AG10803 (cell line): Measurements from ENCODE around the gene HERC3.

Source experiments
- DNase-seq: peaks from one replicate; pipeline ENCODE4 v3.0.0; 2010; ENCODE audit warnings: low read depth
- H3K4me3 ChIP-seq: 2 replicates; pipeline ENCODE4 v1.5.1; 2011; ENCODE audit warnings: mild to moderate bottlenecking, low read length, control low read depth
- TF ChIP-seq, protein P1 (sequence below): conservative IDR thresholded peaks from 2 replicates; pipeline ENCODE4 v1.5.1; 2011; ENCODE audit warnings: mild to moderate bottlenecking, low read length, control low read depth, inconsistent platforms

HERC3 gene

DNA sequence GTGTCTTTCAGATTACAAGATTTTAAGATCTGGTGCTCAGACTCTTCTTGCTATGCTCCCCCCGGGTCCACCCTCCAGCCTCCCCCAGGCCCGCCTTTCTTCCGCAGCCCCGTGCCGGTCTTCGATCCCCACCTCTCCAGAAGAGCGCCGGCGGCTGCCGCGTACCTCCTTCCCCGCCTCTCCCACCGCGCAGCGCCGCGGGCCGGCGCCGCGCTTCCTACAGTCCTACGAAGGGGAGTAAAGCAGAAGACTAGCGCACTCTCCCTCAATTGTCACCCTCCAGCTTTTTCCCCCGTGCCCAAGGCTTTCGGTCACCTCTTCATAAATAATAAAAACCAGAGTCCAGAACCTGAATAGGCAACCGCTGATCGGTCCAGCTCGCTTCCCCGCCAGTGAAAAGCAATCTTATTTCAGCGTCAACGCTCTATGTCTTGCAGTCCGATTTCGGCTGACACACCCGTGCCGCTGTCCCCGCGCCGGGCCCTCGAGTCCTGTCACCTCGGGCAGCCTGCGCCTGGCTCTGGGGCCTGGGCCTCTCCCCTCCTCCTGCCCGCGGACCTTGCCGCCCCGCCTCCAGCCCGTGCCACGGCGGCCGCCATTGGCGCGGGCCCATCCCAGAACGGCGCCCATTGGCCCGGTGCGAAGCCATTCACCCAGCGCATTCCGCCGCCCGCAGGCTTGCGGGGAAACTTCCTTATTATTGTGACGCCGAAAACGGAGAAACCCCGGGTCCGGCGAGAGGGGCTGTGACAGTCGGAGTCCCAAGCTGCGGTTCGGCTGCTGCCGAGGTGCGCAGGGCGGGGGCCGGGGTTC lies at the start of gene HERC3:
Gene HERC3 (plus strand): TSS at position 694 of the 813 bp plus-strand sequence. CDS start 13,344 bp downstream, outside the sequence.
- TF ChIP-seq, protein P1, sequence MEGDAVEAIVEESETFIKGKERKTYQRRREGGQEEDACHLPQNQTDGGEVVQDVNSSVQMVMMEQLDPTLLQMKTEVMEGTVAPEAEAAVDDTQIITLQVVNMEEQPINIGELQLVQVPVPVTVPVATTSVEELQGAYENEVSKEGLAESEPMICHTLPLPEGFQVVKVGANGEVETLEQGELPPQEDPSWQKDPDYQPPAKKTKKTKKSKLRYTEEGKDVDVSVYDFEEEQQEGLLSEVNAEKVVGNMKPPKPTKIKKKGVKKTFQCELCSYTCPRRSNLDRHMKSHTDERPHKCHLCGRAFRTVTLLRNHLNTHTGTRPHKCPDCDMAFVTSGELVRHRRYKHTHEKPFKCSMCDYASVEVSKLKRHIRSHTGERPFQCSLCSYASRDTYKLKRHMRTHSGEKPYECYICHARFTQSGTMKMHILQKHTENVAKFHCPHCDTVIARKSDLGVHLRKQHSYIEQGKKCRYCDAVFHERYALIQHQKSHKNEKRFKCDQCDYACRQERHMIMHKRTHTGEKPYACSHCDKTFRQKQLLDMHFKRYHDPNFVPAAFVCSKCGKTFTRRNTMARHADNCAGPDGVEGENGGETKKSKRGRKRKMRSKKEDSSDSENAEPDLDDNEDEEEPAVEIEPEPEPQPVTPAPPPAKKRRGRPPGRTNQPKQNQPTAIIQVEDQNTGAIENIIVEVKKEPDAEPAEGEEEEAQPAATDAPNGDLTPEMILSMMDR = 0 out of 2 replicates have a peak, but pooled peaks have one; percentile 3
- H3K4me3 ChIP-seq = peak within 1 kb of the TSS; percentile 83
- peak; percentile 86 for DNase-seq

DNA sequence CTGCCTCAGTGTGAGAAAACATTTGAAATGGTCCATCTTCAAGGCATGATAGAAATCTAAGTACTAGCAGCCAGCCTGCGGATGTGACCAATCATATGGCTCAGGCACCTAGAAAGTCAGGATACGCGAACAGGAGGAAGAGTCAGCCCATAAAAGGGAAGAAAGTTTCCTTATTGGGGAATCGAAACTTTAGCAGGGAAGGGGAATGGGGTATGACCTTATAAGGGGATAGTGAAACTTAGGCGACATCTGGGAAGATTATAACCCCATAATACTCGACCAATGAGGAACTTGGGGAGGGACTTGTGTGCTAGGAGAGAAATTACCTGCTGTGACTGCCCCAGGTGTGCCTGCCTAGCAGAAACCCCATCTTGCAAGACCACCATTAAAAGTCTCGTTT lies 42.5 kb upstream of the HERC3 start:
- TF ChIP-seq, protein P1 = no peak
- no peak overlapping the region for H3K4me3 ChIP-seq
- no peak for DNase-seq

DNA sequence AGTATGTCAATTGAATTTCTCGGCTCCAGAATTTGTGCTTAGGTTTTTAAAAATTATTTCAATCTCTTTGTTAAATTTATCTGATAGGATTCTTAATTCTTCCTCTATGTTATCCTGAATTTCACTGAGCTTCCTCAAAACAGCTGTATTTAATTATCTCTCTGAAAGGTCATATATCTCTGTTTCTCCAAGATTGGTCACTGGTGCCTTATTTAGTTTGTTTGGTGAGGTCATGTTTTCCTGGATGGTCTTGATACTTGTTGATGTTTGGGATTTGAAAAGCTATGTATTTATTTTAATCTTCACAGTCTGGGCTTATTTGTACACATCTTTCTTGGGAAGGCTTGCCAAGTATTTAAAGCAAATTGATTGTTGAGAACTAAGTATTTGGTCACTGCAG lies 24.7 kb upstream of the HERC3 start:
- TF ChIP-seq, protein P1 = no peak
- no peak for DNase-seq

DNA sequence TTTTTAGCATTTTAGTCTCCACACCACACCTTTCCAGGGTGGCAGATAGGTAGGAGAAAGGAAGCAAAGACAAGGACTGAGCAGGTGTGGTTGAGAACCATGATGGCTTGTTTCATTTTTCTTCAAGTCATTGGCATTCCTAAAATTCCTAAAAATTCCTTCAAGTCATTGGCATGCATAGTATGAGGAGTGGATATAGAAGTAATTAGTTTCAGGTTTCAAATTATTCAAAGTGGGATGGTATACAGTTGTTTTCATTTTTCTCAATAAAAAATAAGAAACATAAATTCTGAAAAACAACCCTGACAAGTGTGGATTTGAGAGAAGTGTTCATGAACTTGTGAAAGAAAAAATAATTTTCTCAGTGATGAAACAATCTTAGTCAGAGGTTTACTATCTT lies 22.3 kb upstream of the HERC3 start:
- peak; percentile 65 for DNase-seq
- TF ChIP-seq, protein P1 = no peak
- H3K4me3 ChIP-seq = no peak overlapping the region

More for the DNA sequence above, 24.7 kb upstream of the HERC3 start:
- no peak overlapping the region for H3K4me3 ChIP-seq

DNA sequence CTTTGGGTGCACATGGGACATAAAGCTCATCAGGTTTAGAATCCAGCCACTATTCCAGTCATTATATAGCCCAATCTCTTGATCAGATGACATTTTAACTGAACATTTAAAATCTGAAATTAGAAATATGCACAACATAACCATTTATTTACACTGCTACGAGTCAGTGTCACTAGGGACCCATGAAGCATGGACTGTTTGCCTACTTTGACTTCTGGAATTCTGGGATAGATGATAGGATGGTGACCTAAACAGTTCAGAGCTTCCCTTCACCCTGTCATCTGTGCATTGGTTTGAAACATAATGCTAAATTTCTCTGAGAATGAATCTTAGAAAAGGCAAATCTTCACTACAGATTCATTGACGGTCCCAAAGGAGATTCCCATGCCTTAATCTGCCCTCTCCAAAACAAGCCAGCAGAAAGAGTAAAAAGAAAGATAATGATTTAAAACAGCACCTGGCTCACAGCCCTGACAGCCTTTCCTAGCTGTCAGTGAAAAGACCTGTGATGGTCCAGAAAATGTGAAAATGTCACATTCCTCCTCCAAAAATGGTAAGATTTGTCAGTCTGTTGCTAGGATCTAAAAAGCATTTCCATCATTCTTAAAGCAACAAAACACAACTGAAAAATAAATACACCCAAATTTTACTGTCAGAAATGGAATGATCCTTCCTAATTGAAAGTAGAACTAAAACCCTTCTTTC lies 18.9 kb upstream of the HERC3 start:
- TF ChIP-seq, protein P1 = no peak
- no peak overlapping the region for H3K4me3 ChIP-seq
- peak; percentile 28 for DNase-seq

DNA sequence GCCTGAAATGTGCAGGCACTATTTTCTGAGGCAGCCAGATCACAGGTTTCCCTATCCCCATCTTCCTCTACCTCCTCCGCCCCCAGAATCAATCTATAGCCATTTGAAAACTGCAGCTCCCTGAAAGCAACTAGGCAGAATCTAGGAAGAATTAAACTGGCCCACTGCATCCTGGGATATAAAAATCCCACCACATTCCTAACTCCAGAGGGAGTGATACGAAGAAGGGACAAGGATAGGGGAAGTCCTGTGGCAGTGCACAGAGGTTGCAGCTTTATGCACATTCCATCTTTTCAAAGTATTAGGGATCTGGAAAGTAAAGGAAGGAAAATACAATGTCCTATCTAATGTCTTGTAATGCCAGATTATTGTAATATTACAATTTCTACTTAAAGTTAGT lies 18.3 kb upstream of the HERC3 start:
- TF ChIP-seq, protein P1 = peak; percentile 46
- DNase-seq = no peak
- H3K4me3 ChIP-seq = no peak overlapping the region
